Stimulated activated CD8-positive, alpha-beta memory T cell treated with anti-CD3 and anti-CD28 coated beads, Interleukin-15, amount 100 ng/mL, for 1 hour (primary cell): Measurements from ENCODE around the gene SSR4.
"Not testable (repeated sequence)": the region's sequence is repeated elsewhere in the genome, so short reads cannot be mapped to it uniquely, and the experiment has no call there.

Experiments
- DNase-seq: peaks from one replicate; pipeline ENCODE4 v3.0.0-alpha.2; 2020; ENCODE audit warnings: low read depth

The SSR4 gene

DNA sequence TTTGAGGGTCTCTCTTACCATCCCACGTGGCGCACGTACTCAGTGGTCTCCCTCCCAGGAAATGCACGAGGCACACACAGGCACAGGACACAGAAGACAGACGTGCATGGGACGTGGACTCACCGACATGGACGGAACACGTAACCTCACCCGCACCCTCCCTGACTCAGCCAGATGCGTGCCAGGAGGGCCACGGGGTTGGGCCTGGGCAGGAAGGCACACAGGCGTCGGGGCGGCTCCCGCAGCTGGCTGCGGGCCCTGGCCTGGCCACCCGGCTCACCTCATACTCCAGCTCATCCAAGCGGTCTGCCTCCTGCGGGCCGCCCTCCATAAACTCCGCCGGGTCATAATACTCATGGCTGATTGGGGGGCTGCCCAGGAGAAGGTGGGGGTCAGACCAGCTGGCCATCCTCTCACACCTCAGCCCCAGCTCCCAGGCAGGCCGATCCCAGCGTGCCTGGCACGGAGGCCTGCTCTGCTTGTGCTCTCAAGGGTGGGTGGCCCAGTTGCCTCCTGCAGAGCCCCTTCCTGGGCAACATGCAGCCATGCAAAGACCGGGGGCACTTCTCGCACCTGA, 12.6 kb downstream of the SSR4 start:
- DNase-seq: no peak

DNA sequence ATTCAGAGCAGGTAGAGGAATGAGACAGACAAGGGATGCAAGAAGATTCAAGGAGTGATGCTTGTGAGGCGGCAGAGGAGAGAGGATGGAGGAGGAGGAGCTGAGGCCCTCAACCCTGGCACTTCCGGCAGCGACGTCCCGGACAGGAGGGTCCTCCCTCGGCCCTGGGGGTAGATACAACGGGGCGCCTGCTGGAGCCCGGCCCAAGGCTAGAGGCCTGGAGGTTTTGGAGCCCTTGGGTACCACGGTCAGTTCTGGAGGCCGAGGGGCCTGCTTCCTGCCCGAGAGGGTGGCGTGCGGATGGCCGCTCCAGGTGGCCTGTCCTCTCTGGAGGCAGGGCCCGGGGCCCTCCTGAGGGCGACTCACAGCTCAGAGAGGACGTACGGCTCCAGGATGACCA, 13.5 kb downstream of the SSR4 start:
- DNase-seq: no peak

DNA sequence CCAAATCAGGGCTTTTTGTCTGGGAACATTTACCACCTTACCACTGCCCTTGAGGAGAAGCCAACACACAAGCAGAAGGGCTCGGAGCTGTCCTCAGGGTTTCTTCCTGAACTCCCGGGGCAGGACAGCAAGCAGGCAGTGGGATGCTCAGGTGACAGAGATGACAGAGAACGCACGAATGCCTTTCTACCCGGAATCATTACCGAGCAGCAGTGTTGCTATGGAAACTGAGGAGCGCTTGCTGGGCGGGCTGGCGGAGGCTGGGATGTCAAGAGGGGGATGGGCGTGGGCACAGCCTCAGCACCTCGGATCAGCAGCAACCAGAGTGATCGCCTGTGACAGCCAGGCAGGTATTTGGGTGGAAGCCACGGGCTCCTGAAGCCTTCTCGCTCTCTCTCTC, 17.8 kb downstream of the SSR4 start:
- DNase-seq: no peak

DNA sequence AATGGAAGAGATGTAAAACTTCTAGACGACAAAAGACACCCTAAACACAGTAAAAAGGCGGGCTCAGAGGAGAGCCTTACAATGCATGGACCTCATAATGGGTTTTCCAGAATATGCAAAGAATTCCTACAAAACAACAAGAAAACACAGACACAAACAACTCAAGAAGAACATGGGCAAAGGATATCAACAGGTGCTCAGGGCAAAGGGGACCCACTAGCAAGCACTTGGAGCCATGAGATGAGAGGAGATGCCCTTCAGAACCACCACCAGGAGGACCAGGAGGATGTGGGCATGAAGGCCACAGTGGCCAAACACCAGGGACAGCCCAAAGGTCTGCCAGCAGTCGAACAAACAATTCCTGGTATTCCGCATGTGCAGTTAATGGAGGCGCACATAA, 18.7 kb downstream of the SSR4 start:
- no peak for DNase-seq

DNA sequence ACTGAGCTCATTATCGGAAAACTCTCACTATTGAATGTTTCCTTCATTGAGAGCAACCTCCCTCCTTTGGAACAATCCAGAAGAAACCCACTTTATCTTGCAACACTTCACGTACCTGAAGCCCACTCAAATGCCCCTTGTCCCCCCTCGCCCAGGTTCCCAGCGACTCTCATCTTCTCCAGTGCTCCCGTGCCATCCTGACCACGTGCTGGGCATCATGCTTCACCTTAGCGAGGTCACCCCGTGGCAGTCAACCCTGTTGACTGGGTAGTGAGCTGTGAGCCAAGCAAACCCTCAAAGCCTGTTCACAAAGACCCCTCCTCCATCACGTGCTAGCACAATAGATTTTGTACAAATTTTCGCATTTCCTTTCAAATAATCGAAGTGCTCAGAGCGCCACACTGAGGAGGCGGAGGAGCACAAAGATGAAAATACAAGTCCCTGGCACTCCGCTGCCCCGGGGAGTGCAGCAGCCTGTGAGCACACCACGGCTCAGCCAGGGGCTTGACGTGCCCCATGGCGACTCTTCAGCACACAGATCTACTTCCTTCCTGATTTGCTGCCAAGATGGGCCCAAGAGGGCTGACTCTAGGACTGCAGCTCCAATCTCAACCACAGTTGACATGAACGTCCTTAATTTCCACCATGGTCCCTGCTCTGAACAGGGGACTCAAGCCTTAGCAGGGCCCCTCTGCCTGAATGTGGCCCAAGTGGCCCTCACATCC, 20.3 kb downstream of the SSR4 start:
- no peak for DNase-seq

DNA sequence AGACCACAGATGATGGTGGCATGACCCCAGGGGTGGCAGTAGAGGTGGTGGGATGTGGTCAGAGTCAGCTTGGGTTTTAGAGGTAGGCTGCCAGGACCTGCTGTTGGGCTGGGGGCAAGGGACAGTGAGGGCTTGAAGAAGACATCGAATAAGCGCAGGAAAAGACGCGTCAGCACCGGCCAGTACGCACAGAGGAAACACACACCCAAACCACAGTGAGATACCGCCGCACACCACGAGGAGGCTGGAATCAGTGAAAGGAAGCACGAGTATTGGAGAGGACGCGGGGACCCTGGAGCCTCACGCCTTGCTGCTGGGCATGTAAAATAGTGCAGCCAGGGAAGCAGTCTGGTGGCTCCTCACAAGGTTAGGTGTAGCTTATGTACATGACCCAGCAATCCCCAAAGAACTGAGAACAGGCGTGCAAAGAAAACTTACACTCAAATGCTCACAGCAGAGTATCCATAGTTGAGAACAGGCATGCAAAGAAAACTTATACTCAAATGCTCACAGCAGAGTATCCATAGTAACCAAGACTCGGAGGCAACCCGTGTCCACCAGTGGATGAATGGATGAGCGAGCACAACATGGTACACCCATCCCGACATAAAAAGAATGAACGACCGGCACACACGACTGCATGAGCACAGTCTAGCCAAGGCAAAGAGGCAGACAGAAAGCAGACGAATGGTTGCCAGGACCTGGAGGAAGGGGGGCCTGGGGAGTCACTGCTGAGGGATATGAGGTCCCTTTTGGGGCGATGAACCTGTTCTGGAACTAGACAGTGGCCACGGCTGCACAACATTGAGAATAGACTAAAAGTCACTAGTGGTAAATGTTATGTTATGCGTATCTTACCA, 22.6 kb downstream of the SSR4 start:
- DNase-seq: no peak

DNA sequence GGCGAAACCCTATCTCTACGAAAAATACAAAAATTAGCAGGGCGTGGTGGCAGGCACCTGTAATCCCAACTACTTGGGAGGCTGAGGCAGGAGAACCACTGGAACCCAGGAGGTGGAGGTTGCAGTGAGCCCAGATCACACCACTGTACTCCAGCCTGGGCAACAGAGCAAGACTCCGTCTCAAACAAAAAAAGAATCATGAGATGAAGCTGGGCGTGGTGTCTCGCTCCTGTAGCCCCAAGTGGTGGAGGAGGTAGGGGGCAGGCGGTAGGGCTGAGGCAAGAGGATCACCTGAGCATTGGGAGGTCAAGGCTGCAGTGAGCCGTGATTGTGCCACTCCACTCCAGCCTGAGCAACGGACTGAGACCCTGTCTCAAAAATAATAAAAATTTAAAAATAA, 23.6 kb downstream of the SSR4 start:
- DNase-seq: not testable (repeated sequence)

DNA sequence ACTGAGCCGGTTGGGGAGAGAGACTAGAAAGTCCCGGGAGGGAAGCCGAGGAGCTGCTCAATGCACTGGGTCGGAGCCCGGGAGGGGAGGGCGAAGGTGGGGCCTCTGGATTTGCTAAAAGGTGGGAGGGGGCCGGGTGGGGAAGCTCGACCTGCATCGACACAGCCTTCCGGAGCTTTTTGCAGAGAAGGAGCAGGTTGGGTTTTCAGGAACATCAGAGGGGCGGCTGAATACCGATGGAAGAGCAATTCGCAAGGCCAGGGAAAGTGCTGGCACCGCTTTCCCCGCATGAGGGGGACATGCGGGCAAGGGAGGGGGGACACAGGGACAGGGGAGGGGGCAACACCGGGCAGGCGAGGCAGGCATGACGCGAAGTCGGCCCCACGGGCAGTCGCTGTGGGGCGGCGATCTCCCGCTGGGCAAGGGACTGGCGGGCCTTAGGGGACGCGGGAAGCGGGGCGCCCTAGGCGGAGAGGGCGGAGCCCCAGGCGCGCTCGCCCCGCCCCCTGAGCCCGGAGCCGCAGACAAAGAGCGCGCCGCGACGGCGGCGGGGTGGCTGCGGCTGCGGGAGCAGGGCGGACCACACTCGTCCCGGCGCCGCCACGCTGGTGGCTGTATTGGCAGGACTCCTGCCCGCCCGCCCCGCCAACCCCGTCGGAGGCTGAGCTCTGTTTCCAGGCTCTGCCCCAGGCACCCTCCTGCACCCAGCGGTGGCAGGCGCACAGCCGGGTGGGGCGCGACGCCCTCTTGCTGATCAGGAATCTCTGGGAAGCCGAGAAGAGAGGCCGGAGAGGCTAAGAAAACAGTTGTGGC, 24.3 kb downstream of the SSR4 start:
- no peak for DNase-seq

DNA sequence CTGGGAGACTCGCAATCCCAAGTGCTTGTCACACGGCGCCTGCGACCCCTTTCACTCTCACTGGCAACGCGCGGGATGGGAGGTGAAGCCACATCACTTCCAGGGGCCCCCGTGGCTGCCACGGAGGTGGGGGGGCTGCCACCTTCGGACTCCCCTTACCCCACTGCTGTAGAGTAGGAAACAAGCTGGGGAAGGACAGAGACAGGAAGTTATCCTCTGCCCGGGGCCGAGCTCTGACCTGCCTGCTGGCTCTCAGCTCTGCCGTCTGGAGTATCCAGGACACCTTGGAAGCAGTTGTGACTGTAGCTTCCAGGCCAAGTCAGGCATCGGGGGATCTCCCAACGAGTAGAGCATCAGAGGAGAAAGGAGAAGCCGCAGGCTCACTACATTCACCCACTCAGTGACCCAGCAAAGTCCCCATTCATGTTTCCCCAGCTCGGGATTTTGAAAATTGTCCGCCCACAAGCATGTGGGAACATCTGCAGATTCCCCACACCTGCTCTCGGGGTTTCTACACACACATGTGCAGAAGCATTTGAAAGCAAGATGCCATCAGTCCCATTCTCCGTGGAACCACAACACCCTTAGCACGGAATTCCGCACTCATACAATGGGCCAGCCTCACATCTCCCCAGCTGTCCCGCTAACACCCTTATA, 25.0 kb downstream of the SSR4 start:
- no peak for DNase-seq

DNA sequence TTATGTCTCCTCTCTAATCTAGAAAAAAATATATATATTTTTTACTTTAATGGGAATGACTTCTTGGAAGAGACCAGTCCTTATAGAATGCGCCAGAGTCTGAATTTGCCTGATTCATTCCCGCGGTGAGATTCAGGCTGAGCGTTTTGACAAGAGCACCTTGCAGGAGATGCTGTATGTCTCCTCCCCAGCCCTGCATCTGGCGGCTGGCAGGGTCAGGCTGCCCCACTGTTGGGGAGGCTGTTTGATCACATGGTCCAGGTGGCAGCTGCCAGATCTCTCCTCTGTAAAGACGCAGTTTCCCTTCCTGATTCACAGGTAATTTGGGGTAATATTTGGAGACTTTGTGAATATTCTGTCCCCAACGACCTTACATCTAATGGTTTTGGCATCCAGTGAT, 26.1 kb downstream of the SSR4 start:
- DNase-seq: no peak

DNA sequence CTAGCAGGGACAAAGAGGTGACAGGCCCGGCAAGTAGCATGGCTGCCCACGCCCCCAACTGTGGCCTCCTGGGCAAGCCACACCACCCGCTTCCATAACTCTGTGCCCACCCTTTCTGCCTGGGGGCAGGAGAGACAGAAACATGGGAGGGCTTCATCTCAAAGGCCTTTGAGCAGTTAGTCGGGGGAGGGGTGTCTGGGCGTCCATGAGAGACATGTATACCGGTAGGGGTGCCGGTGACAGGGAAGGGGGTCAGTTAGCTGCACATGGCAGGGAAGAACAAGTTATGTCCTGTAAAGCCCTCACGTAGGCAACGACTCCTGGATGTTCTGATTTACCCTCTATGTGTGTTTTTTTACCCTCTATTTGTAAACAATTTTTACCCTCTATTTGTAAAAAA, 26.6 kb downstream of the SSR4 start:
- no peak for DNase-seq

DNA sequence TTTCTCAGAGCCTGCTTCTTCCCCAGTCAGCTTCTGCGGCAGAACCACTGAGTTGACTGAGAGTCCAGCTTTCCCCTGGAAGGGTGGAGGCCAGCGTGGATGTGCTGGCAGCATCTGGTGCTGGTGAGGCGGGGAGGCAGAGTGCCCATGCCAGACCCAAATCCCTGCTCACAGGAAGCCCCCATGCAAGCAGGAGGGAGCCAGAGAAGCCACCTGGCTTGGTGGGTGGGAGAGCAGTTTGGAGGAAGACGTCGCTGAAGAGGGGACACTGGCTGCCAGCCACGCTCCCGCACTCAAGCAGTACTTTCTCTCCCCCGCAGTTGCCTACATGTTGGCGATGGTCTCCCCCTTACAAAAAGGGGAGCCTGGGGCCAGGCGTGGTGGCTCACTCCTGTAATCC, 29.9 kb downstream of the SSR4 start:
- DNase-seq: no peak

DNA sequence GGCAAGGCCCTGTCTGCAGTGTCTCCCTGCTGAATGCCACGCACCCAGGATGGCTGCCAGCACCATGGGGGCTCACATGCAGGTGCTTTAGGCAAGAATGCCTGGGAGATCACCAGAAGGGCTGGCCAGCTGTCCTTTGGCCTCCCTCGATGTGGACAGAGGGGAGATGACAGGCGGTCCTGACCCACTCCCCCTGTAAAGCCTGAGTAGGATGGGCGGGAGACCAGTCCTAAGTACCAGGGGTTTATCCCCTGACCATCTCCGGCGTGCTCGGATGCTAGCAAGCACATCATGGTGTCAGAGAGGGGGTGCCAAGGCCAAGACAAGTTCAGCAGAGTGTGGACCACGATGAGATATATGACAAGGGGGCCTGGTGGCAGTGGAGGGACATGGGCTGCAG, 30.6 kb downstream of the SSR4 start:
- DNase-seq: no peak

DNA sequence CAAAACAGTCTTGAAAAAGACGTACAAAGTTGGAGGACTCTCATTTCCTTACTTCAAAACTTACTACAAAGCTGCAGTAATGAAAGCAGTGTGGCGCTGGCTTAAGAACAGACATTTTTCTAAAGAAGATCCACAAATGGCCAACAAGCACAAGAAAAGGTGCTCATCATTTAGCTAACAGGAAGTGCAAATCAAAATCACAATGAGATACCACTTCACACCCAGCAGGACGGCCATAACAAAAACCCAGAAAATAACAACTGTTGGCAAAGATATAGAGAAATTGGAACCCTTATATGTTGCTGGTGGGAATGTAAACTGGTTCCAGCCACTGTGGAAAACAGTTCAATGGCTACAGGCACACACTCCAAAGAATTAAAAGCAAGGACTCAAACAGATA, 32.5 kb downstream of the SSR4 start:
- no peak for DNase-seq

DNA sequence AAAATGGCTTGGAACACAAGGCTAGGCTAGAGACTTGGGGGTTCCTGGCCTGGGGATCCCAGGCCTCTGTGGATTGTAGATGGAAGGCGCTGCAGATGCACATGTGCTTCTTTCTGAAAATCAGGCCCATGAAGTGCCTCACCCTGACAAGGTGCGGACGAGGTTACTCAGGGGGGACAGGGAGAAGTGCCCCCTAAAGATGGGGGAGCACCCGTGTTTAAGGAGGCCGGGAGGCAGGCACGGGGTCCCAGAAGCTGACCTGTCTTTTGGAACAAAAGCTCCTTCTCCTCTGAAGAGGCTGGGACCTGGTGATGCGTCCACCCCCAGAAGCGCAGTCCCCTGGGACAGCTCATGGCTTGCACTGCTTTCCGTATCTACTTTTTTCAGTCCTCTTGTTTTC, 33.4 kb downstream of the SSR4 start:
- DNase-seq: no peak

DNA sequence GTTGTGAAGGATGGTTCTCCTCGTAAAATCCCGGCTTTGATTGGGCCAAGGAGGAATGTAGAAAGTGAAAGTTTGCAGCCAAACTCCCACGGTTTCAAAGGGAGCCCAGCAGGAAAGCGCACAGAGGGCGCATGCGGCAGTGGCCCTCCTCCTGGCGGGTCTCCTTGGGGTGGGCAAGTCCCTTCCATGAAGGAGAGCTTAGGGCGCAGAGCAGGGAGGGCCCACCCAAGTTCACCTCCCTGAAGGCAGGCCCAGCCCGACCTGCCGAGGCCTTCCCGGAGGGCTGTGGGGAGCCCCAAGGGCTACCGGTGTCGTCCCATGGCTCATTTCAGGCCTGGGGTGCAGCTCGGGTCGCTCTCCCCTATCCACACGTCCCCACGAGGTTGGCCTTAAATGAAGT, 33.8 kb downstream of the SSR4 start:
- DNase-seq: no peak

DNA sequence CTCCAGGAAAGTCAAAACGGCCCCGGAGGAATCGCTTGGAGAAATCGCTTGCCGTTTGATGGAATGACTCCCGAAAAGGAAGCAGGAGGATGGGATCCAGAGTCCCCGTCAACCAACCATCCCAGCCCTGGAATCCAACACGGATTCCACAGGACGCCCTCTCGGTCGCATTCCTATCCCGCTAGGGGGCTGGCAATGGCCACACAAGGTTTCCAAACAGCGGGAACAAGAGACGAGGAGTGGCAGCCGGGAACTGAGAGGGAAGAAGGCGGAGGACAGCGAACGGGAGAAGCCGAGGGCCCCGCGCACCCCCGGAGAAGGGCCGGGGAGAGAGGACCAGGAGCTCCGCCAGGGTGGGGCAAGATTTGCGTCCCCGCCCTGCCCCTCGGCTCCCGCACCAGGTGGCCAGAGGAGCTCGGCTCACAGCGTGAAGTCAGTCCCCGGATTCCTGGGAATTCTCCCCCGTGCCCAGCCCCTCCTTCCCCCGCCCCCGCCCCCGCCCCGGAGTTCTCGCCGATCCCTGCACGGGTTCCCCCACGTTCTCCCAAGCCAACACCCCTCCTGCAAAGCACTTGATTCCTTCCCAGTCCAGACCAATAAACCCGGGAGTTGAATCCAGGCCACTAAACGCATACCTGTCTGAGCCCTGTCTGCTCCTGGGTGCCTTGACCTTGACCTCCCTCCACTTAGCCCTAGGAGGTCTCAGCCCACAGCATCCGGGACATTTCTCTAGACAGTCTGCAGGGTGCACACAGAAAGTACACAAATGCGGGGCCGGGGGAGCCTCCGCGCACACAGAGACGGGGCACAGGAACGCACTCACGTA, 34.5 kb downstream of the SSR4 start:
- no peak for DNase-seq

DNA sequence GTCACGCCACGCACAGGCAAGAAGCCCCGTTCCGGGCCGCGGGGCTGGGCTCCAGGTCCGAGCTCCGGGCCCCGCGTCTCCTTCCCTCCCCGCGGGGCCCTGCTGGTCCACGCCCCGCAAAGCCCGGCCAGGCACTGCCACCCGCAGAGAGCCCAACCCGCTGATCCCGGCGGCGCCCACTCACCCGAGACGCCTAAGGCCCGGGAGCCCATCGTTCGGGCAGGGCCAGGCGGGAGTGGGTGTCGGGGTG, 35.0 kb downstream of the SSR4 start:
- DNase-seq: no peak

DNA sequence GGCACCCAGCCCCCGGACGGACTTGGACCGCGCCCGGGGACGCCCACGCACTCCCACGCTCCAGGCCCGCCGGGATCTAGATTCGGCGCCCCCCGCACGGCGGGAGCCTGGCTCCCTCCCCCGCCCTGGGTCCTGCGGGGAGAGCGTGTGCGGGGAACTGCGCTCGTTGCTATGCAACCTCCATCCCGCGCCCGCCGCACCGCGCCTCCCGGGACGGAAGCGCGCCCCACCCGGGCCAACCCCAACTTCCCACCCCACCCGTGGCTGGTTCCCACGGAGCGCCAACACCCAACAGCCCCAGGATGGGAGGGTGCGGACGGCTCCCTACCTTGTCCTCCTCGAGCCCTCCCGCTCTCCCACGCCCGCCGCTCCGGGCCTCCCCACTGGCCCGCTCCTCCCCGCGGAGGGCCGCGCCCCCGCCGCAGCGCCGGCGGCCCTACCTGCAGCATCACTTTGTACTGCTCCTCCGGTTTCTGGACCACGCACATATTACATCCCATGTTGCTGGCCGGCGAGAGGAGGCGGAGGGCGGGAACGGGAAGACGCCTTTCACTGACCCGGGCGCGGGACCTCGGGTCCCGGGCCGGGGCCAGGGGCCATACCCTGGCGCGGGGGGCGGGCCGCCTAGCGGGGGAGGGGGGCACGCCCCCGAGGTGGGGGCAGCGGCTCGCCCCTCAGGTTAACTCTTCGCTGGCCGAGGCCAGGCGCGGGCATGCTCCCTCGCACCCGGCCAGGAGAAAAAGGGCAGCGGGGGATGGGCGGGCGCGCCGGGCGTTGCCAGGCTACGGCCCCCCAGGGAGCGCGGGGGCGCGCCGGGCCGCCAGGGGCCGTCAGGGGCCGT, 35.6 kb downstream of the SSR4 start, which contains the start of gene PDZD4:
PDZD4 (minus strand) TSS at position 746 of the 841 bp plus-strand sequence; CDS start at position 500, 246 bp downstream.
- DNase-seq: no peak
